K562 (cell line): ENCODE results near the gene STAB1. TPM values are rescaled to one million over a fixed set of nuclear protein-coding genes. Genes with fewer than 3 reads are reported as not detected.

ENCODE experiments used
- ATAC-seq: fragments of 200-7000 bp; cut with Tn5 transposase; 3 replicates; pipeline ENCODE4 v1.9.1; 2020; ENCODE audit warnings: moderate library complexity
- BruUV-seq: library from RNA; stranded (reverse); fragments of 400-500 nt; replicated peaks from 2 replicates; lab custom pipeline; 2021; lab: Mats Ljungman, UMichigan
- CTCF ChIA-PET: fragments of 300-600 bp; formaldehyde crosslinking; extraction: SDS; loops from one replicate; lab custom pipeline; 2021; ENCODE audit warnings: low intra/inter-chr PET ratio; lab: Yijun Ruan, JAX
- POLR2A ChIA-PET: fragments of 300-600, 350-650 bp; sonication (Branson Sonifier 250); formaldehyde crosslinking; extraction: SDS; loops from one replicate; lab custom pipeline; 2021; ENCODE audit warnings: antibody characterized with exemption, inconsistent platforms; lab: Yijun Ruan, JAX
- DNase-seq, 4 experiments: peaks; one replicate each; pipeline versions ENCODE4 v3.0.0 to v3.0.0-alpha.2; 2011 to 2018; ENCODE audit warnings: low spot score in 3 of 4, mixed read lengths in 3 of 4; ENCODE audit errors: extremely low read depth in 1 of 4
- FAIRE-seq: peaks from 2 replicates; lab custom pipeline; 2011; peaks lifted over from hg19 to GRCh38; lab: Jason Lieb, UNC
- H2AFZ ChIP-seq: 2 replicates; pipeline ENCODE4 v1.6.0; 2011; ENCODE audit warnings: low read depth, low read length, control low read depth, inconsistent platforms
- H3K27ac ChIP-seq: fragments of 200-600 bp; 3 replicates; pipeline ENCODE4 v1.8.0; 2011; ENCODE audit warnings: low read depth, mild to moderate bottlenecking, control low read depth, inconsistent platforms, low read length, moderate library complexity, mixed read lengths; ENCODE audit errors: extremely low read depth
- H3K27me3 ChIP-seq, 2 experiments: fragments of 300-600 bp in 1 of 2; 2 replicates in 1 of 2; 3 replicates in 1 of 2; pipeline versions ENCODE4 v1.6.0 to v1.8.0; 2011; ENCODE audit warnings: inconsistent platforms in 2 of 2, low read length in 2 of 2, mild to moderate bottlenecking in 1 of 2, mixed read lengths in 1 of 2, moderate library complexity in 1 of 2; ENCODE audit not compliant: control insufficient read depth in 2 of 2, insufficient read depth in 2 of 2
- H3K36me3 ChIP-seq: fragments of 300-600 bp; 3 replicates; pipeline ENCODE4 v1.8.0; 2011; ENCODE audit warnings: mild to moderate bottlenecking, low read length, inconsistent platforms; ENCODE audit not compliant: control insufficient read depth, insufficient read depth
- H3K4me1 ChIP-seq, 2 experiments: fragments of 200-600 bp in 1 of 2; replicated peaks in 1 of 2; 2 replicates in 1 of 2; 3 replicates in 1 of 2; pipeline versions ENCODE4 v1.5.1 to v1.8.0; 2011; ENCODE audit warnings: inconsistent platforms in 2 of 2, low read length in 2 of 2, mild to moderate bottlenecking in 1 of 2, mixed read lengths in 1 of 2, moderate library complexity in 1 of 2; ENCODE audit not compliant: control insufficient read depth in 2 of 2, insufficient read depth in 2 of 2
- H3K4me2 ChIP-seq: 2 replicates; pipeline ENCODE4 v1.6.1; 2011; ENCODE audit warnings: low read length, control low read depth, inconsistent platforms, mixed read lengths; ENCODE audit not compliant: insufficient read depth
- H3K4me3 ChIP-seq: fragments of 200-600 bp; sonication (generic), shearing (Covaris generic); 2 replicates; pipeline ENCODE4 v1.5.1; 2016; ENCODE audit warnings: control low read depth, inconsistent platforms
- H3K79me2 ChIP-seq: fragments of 200-600 bp; 3 replicates; pipeline ENCODE4 v1.8.0; 2011; ENCODE audit warnings: low read length, inconsistent platforms; ENCODE audit not compliant: control insufficient read depth, insufficient read depth
- H3K9ac ChIP-seq, 2 experiments: 2 replicates each; pipeline versions ENCODE4 v1.6.0 to v1.6.1; 2011; ENCODE audit warnings: low read depth in 2 of 2, low read length in 2 of 2, control low read depth in 1 of 2, inconsistent platforms in 1 of 2, mild to moderate bottlenecking in 1 of 2, mixed read lengths in 1 of 2; ENCODE audit not compliant: insufficient read depth in 1 of 2
- H3K9me1 ChIP-seq: one replicate; pipeline ENCODE4 v1.6.0; 2011; ENCODE audit warnings: inconsistent platforms, mild to moderate bottlenecking, low read length, moderate library complexity; ENCODE audit not compliant: control insufficient read depth, insufficient read depth
- H3K9me3 ChIP-seq: replicated peaks from 2 replicates; pipeline ENCODE4 v1.5.1; 2011; ENCODE audit warnings: low read depth, low read length, inconsistent platforms; ENCODE audit not compliant: control insufficient read depth, insufficient read depth
- H4K20me1 ChIP-seq: replicated peaks from 2 replicates; pipeline ENCODE4 v1.6.1; 2011; ENCODE audit warnings: low read length, inconsistent platforms, mixed read lengths; ENCODE audit not compliant: control insufficient read depth, insufficient read depth
- CBX2 ChIP-seq: fragments of 200-600 bp; sonication (generic); IDR thresholded peaks from one replicate; pipeline ENCODE4 v1.6.1; 2012; ENCODE audit warnings: mild to moderate bottlenecking, low read length, inconsistent platforms; ENCODE audit not compliant: insufficient read depth, poor library complexity, severe bottlenecking
- ELK3 ChIP-seq: fragments of 450-650 bp; formaldehyde crosslinking; IDR thresholded peaks from 2 replicates; pipeline ENCODE4 v1.4.0; 2020; ENCODE audit warnings: mild to moderate bottlenecking
- HMGN3 ChIP-seq: IDR thresholded peaks from 2 replicates; pipeline ENCODE4 v1.6.1; 2011; ENCODE audit warnings: borderline replicate concordance, low read depth, mild to moderate bottlenecking, mixed read lengths, low read length; ENCODE audit not compliant: insufficient read length; ENCODE audit errors: extremely low read depth
- LCOR ChIP-seq: sonication (generic); formaldehyde crosslinking; IDR thresholded peaks from 2 replicates; pipeline ENCODE4 v1.8.0; 2022; ENCODE audit warnings: mild to moderate bottlenecking, missing genetic modification reagents
- NR2F6 ChIP-seq: fragments of 450-650 bp; formaldehyde crosslinking; IDR thresholded peaks from 2 replicates; pipeline ENCODE4 v1.4.0; 2020; ENCODE audit warnings: mild to moderate bottlenecking
- PHB2 ChIP-seq: fragments of 450-650 bp; IDR thresholded peaks from 2 replicates; pipeline ENCODE4 v1.6.1; 2017; ENCODE audit warnings: low read depth
- SMARCB1 ChIP-seq: IDR thresholded peaks from 2 replicates; pipeline ENCODE4 v1.6.1; 2011; ENCODE audit warnings: improper control_type of control experiment, low read depth; ENCODE audit not compliant: insufficient read length
- SMARCE1 ChIP-seq: fragments of 450-650 bp; IDR thresholded peaks from 2 replicates; pipeline ENCODE4 v1.7.1; 2016; ENCODE audit warnings: mild to moderate bottlenecking
- SRF ChIP-seq, 2 experiments: fragments of 250-450, 450-650 bp in 1 of 2; sonication (Bioruptor Pico) in 1 of 2; sonication (generic) in 1 of 2; formaldehyde crosslinking; IDR thresholded peaks; 2 replicates each; pipeline versions ENCODE4 v1.5.0 to v1.5.1; 2020 to 2022; ENCODE audit warnings: mild to moderate bottlenecking in 1 of 2, missing genetic modification reagents in 1 of 2
- TBL1XR1 ChIP-seq, 2 experiments: IDR thresholded peaks; 2 replicates each; pipeline ENCODE4 v1.6.1; 2012; ENCODE audit warnings: improper control_type of control experiment in 2 of 2, low read length in 2 of 2, mild to moderate bottlenecking in 1 of 2
- VEZF1 ChIP-seq: fragments of 200-800 bp; sonication (Bioruptor generic); IDR thresholded peaks from 2 replicates; pipeline ENCODE4 v1.6.1; 2017; ENCODE audit warnings: missing genetic modification characterization, missing compliant biosample characterization
- ZBTB5 ChIP-seq: fragments of 450-650 bp; IDR thresholded peaks from 2 replicates; pipeline ENCODE4 v1.6.1; 2017; ENCODE audit warnings: antibody characterized with exemption
- ZBTB7A ChIP-seq: IDR thresholded peaks from 2 replicates; pipeline ENCODE4 v1.6.1; 2011; ENCODE audit warnings: low read depth, mild to moderate bottlenecking, low read length, moderate library complexity, borderline replicate concordance; ENCODE audit not compliant: control insufficient read depth
- ZC3H8 ChIP-seq: fragments of 450-650 bp; IDR thresholded peaks from 2 replicates; pipeline ENCODE4 v1.6.1; 2017
- ZNF3 ChIP-seq: fragments of 250-450 bp; sonication (Bioruptor Pico); IDR thresholded peaks from 2 replicates; pipeline ENCODE4 v1.5.0; 2021; ENCODE audit warnings: mild to moderate bottlenecking, moderate library complexity
- ZNF699 ChIP-seq: fragments of 250-450 bp; sonication (Bioruptor Pico); IDR thresholded peaks from 2 replicates; pipeline ENCODE4 v1.8.0; 2021; ENCODE audit warnings: mild to moderate bottlenecking, moderate library complexity; ENCODE audit not compliant: insufficient replicate concordance
- WGBS: fragments of 100-300 bp; shearing (Covaris generic); methylation state at CpG from one replicate; pipeline ENCODE4 v1.1.6; 2016; ENCODE audit warnings: low coverage, mixed read lengths; ENCODE audit not compliant: insufficient coverage; ENCODE audit errors: missing lambda C conversion rate; 5-methylcytosine and 5-hydroxymethylcytosine counted together
- in situ Hi-C: fragments of 300-500 bp; cut with MboI; formaldehyde crosslinking; loops from 4 replicates; pipeline ENCODE4 v1.15.0; 2018; ENCODE audit warnings: inconsistent platforms, mixed read lengths
- intact Hi-C: fragments of 100-400 bp; cut with micrococcal nuclease; formaldehyde crosslinking; loops from 2 replicates; pipeline ENCODE4 v1.14.2; 2022
- polyA plus RNA-seq, 8 experiments: library from polyadenylated mRNA; depleted of rRNA in 4 of 8; stranded (reverse) in 5 of 8; unstranded in 3 of 8; fragments of >200 nt; fragmentation: Nextera tagmentation in 2 of 8; fragmentation: Illumina TruSeq in 1 of 8; extraction: Ambion mirVana in 2 of 8; extraction: Trizol in 1 of 8; gene quantifications; 2 replicates each; pipeline versions ENCODE4 v1.2.1 to v1.2.3, GENCODE V29; 2011 to 2014; ENCODE audit warnings: inconsistent platforms in 1 of 8, missing spikeins in 1 of 8
- total RNA-seq, 7 experiments: library from RNA; depleted of rRNA in 6 of 7; stranded (reverse); fragments of >200 nt in 6 of 7; fragmentation: Illumina TruSeq in 2 of 7; extraction: Trizol in 2 of 7; gene quantifications; 2 replicates each; pipeline versions ENCODE4 v1.2.1 to v1.2.3, GENCODE V29; 2011 to 2021; ENCODE audit warnings: low replicate concordance in 1 of 7

Gene STAB1
- total and polyA plus RNA-seq, 9 of the 15 experiments (the other 6 are each of a cell fraction or from before 2014, with no cell fraction given) = 0.20 to 3.9 (median 1.2) TPM

GRCh38 chr3:52452570-52453221, 42.4 kb upstream of the STAB1 start:
- Histone ChIP-seq H3K79me2 (peaks cover 26% of the 10 kb centered on the region), H3K27ac (no peak overlapping the region), H3K36me3 (peaks cover 9% of the 10 kb centered on the region; the same call in 2 of the 3 replicates), H3K4me1 (peaks cover 19 to 51% of the 10 kb centered on the region in 2 experiments; a peak in 4 of 5 replicates), H3K9me1 (no peaks in the 10 kb centered on the region), H3K4me3 (no peak overlapping the region), H4K20me1 (no peaks in the 10 kb centered on the region), H3K9ac (no peak overlapping the region), H3K4me2 (no peak overlapping the region), H2AFZ (no peak overlapping the region)
- POLR2A ChIA-PET = interaction anchor here (0.5 to 1.0 kb wide), 2 partner anchors 16 to 40 kb away, joined by 3 to 5 read pairs; no protein-coding TSS in a partner anchor
- no TSS peak for BruUV-seq
- intact Hi-C loops (loop anchor here (10.0 kb wide), 1 partner anchor 232 kb away; the partner anchor contains the start of genes GNL3 and PBRM1), in situ Hi-C loops (no loop called here)
- FAIRE-seq = no peak
- DNase-seq = no peak
- 64% methylated on average over 8 of the region's 11 CpGs for WGBS
- TF ChIP-seq VEZF1 (CRISPR knock-in tag) (no peak), SMARCE1 (no peak), ZBTB5 (no peak), ZC3H8 (no peak), ELK3 (CRISPR knock-in tag) (no peak), TBL1XR1 (IDR thresholded peaks at IDR 0.05; ENCODE audit: low read length in 2 of 2) (no peak), PHB2 (no peak), NR2F6 (CRISPR knock-in tag) (no peak), LCOR (no peak), SMARCB1 (no peak), CBX2 (no peak), ZBTB7A (no peak), HMGN3 (no peak), SRF (CRISPR knock-in tag; IDR thresholded peaks at IDR 0.05) (no peak), ZNF3 (CRISPR knock-in tag) (no peak), ZNF699 (CRISPR knock-in tag) (no peak)
- TF ChIP-seq, all 486 proteins: peak for 0
- ATAC-seq = no peak
- Histone ChIP-seq H3K27me3 (no peaks in the 10 kb centered on the region), H3K9me3 (no peaks in the 10 kb centered on the region)
- CTCF ChIA-PET = no interaction called here
